Activated T-helper 2 cell treated with anti-CD3 and anti-CD28 coated beads, Interferon-gamma antibody, Interleukin-2, Interleukin-4, amounts not matched to agents 10 μg/mL and 5 μg/mL and 100 μg/mL, durations not matched to agents 14 hours and 24 hours and 36 hours (primary cell): ENCODE measurements around the gene SEZ6L. TPM values are rescaled to one million over a fixed set of nuclear protein-coding genes. Genes with fewer than 3 reads are reported as not detected.

Experiments
- DNase-seq: peaks from one replicate; pipeline ENCODE4 v3.0.0; 2021; ENCODE audit warnings: low spot score
- H3K27ac Mint-ChIP-seq: one replicate; pipeline ENCODE4 v1.8.0; 2021; ENCODE audit warnings: mixed read lengths
- H3K27me3 Mint-ChIP-seq: one replicate; pipeline ENCODE4 v1.8.0; 2021; ENCODE audit warnings: low read depth, mixed read lengths
- H3K36me3 Mint-ChIP-seq: one replicate; pipeline ENCODE4 v1.8.0; 2021; ENCODE audit warnings: low read depth, mixed read lengths
- H3K4me1 Mint-ChIP-seq: one replicate; pipeline ENCODE4 v1.8.0; 2021; ENCODE audit warnings: low read depth, mixed read lengths
- H3K4me3 Mint-ChIP-seq: one replicate; pipeline ENCODE4 v1.8.0; 2021; ENCODE audit warnings: low read depth, mild to moderate bottlenecking, moderate library complexity, mixed read lengths
- H3K9me3 Mint-ChIP-seq: one replicate; pipeline ENCODE4 v1.8.0; 2021; ENCODE audit warnings: mixed read lengths
- intact Hi-C: fragments of 100-400 bp; cut with micrococcal nuclease; formaldehyde crosslinking; loops from one replicate; pipeline ENCODE4 v1.15.1; 2023
- total RNA-seq: library from RNA; stranded (reverse); gene quantifications from 2 replicates; pipeline ENCODE4 v1.2.3, GENCODE V29; 2022

The SEZ6L gene
- total RNA-seq, 1 donor from 2014 or later = not detected

DNA sequence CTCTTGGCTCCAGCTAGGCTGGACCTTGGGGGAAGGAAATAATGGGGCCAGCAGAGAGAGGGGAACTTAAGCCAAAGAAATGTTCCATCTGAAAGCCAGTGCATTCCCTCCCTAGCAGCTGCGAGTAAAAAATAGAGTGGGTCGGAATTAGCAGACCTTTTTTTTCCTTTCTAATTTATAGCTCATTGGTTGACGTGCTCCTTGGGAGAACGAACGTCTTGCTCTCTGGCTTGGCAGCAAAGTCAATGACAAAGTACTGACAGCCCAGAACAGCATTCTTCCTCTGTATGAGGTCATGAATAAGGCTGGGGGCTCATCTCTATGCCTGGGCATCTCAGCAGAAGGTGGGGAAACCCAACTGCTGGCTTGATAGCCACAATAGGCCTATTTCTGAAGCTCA is 65.0 kb downstream of the SEZ6L start:
- peaks cover 1% of the 10 kb centered on the region for H3K27me3 Mint-ChIP-seq
- DNase-seq = no peak
- H3K36me3 Mint-ChIP-seq = no peaks in the 10 kb centered on the region
- intact Hi-C loops = no loop called here
- H3K27ac Mint-ChIP-seq = no peak overlapping the region
- H3K4me1 Mint-ChIP-seq = no peaks in the 10 kb centered on the region
- no peaks in the 10 kb centered on the region for H3K9me3 Mint-ChIP-seq
- H3K4me3 Mint-ChIP-seq = no peak overlapping the region

DNA sequence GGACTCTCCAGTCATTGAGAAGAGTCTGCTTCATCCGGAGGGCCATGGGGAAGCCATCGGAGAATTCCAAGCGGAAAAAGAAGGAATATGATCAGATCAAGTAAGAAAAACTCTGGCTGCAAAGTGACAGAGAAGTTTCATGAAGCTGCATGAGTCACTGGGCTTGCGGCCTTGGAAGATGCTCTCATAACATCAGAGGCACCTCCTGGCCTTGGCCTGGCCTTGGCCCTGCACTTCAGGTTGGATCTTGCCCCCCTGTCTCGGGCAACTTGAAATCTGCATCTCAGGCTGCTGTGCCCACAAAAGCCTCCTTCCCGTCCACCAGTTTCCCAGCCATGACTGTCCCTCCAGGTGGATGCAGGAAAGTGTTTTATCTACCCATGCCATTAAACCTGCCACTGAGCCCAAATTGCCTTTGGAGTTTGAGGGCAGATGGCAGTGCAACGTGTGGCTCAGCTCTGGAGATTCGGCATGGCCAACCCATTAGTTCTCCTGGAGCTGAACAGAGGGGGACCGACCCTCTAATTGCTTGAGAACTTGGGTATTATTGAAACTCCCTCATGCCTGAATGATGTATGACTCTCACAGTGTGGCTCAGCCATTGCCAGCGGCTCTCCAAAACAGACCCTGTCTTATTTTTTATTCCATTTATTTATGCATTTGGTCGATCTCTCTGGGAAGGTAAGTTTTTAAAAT is 66.7 kb downstream of the SEZ6L start:
- H3K27ac Mint-ChIP-seq = no peak overlapping the region
- no peak for DNase-seq
- no peaks in the 10 kb centered on the region for H3K9me3 Mint-ChIP-seq
- peaks cover 1% of the 10 kb centered on the region for H3K27me3 Mint-ChIP-seq
- H3K4me1 Mint-ChIP-seq = no peaks in the 10 kb centered on the region
- no peak overlapping the region for H3K4me3 Mint-ChIP-seq
- intact Hi-C loops = no loop called here
- no peaks in the 10 kb centered on the region for H3K36me3 Mint-ChIP-seq

DNA sequence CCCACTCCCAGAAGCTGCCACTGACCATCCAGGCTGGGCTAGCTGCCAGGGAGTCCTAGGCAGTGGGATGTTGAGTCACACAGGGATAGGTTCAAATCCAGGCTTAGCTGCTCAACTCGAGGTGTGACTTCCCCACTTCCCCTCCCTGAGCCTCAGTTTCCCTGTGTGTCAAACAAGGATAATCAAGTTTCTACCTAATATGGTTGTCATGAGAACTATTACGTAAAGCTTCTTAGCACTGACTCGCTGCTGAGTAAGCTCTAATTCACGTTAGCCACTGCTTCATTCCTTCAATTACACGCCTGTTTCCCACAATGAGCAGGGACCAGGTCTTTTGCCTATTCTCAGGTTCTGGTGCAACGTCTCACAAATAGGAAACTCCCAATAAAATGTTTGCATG is 67.7 kb downstream of the SEZ6L start:
- no peaks in the 10 kb centered on the region for H3K9me3 Mint-ChIP-seq
- H3K27ac Mint-ChIP-seq = no peak overlapping the region
- H3K4me1 Mint-ChIP-seq = no peaks in the 10 kb centered on the region
- intact Hi-C loops = no loop called here
- no peaks in the 10 kb centered on the region for H3K36me3 Mint-ChIP-seq
- DNase-seq = no peak
- H3K4me3 Mint-ChIP-seq = no peak overlapping the region
- peaks cover 1% of the 10 kb centered on the region for H3K27me3 Mint-ChIP-seq

DNA sequence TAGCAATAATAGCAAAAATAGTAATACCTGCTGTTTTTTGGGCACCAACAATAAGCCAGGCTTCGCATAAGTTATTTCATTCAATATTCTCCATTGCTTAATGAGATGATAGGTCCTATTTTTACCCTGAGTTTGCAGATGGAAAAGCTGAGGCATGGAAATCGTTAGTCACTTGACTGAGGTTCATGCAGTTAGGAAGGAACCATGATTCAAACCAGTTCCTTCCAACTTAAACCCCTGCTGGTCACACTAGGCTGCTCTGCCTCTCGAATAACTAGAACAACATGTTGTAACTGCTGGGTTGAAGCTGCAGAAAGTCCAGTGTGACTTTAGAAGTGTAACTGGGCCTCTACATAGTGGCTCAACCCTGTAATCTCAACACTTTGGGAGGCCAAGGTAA is 69.3 kb downstream of the SEZ6L start:
- Mint-ChIP-seq H3K4me1 (no peaks in the 10 kb centered on the region), H3K27me3 (peaks cover 1% of the 10 kb centered on the region), H3K36me3 (no peaks in the 10 kb centered on the region), H3K27ac (no peak overlapping the region), H3K9me3 (no peaks in the 10 kb centered on the region), H3K4me3 (no peak overlapping the region)
- intact Hi-C loops = no loop called here
- DNase-seq = no peak

DNA sequence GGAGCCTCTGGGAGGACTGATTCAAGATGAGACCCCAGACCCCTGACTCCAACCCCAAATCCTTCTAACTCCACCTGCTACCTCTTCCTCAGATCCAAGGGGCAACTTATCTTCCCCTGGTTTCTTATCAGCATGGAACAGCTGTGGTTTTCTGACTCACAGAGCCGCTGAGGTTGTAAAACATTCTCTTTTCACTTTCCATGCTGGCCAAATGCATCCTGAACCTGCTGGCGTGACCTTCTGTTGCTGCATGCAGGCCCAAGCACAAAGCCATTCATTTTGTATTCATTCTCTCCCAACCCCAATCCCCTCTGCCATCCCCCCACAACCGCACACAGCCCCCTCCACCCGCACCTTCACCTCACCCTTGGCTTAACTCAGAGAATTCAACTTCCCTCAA is 70.3 kb downstream of the SEZ6L start:
- H3K4me3 Mint-ChIP-seq = no peak overlapping the region
- DNase-seq = no peak
- intact Hi-C loops = no loop called here

DNA sequence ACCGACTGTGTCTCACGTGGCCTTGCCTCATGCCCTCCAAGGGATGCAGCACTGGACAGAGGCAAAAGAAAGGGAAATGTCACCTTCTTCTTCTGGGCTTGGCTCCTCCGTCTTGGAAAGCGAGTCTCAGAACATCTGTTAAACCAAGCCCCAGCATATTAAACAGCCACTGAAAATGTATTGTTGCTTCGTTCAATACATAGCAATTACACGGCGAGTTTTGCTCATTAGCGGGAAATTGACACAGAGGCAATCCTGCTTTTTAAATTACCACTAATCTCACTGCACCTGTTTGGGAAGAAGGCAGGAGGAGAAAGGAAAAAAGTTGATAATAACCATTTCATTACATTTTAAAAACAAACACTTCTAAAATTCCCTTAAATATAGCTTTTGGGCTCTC is 72.1 kb downstream of the SEZ6L start:
- Mint-ChIP-seq H3K27ac (no peak overlapping the region), H3K27me3 (peaks cover under 1% of the 10 kb centered on the region), H3K4me3 (no peak overlapping the region), H3K9me3 (no peaks in the 10 kb centered on the region), H3K4me1 (no peaks in the 10 kb centered on the region), H3K36me3 (no peaks in the 10 kb centered on the region)
- intact Hi-C loops = no loop called here
- DNase-seq = no peak

More for the DNA sequence above, 70.3 kb downstream of the SEZ6L start:
- Mint-ChIP-seq H3K27ac (no peak overlapping the region), H3K27me3 (peaks cover 1% of the 10 kb centered on the region), H3K36me3 (no peaks in the 10 kb centered on the region), H3K4me1 (no peaks in the 10 kb centered on the region), H3K9me3 (no peaks in the 10 kb centered on the region)

DNA sequence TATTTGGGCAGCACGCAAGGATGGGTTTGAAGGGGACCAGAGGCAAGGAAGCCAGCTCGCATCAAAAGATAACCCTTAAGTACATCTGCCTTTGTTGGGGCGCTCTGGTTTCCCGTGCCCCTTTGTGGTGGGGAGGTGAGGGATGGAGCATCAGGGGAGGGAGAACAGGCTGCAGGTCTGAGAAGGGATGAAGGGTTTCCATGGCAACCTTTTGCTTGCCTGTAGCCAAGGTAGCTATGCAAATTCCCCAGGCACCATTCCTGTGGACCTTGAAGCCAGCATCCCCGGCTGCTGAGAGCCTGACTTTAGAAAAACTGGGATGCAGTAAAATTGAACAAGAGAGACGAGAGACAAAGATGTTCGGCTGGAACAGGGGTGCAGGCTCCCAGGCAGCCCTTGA is 75.7 kb downstream of the SEZ6L start:
- H3K27me3 Mint-ChIP-seq = peaks cover 2% of the 10 kb centered on the region
- H3K36me3 Mint-ChIP-seq = no peaks in the 10 kb centered on the region
- intact Hi-C loops = no loop called here
- H3K27ac Mint-ChIP-seq = no peak overlapping the region
- no peaks in the 10 kb centered on the region for H3K9me3 Mint-ChIP-seq
- DNase-seq = no peak
- no peak overlapping the region for H3K4me3 Mint-ChIP-seq
- H3K4me1 Mint-ChIP-seq = no peaks in the 10 kb centered on the region

DNA sequence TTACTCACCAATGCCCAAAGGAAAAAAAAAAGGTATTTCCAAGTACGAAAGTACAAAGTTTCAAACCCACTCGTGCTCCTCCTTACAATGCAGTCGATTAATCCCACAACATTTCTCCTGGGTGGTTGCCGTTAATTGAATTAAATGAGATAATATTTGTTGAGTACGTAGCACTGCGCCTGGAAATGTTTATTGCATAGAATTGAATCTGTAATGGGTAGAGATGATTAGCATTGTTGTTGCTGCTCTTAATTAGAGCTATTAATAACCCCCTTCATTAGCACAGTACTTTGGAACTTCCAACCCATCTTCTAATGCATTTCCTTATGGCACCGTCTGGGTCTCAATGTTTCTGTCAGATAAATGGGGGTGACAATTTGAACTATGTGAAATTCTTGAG is 77.3 kb downstream of the SEZ6L start:
- H3K4me3 Mint-ChIP-seq = no peak overlapping the region
- peaks cover 2% of the 10 kb centered on the region for H3K27me3 Mint-ChIP-seq
- H3K36me3 Mint-ChIP-seq = no peaks in the 10 kb centered on the region
- no peak overlapping the region for H3K27ac Mint-ChIP-seq
- DNase-seq = no peak
- no peaks in the 10 kb centered on the region for H3K4me1 Mint-ChIP-seq
- intact Hi-C loops = no loop called here
- H3K9me3 Mint-ChIP-seq = no peaks in the 10 kb centered on the region

DNA sequence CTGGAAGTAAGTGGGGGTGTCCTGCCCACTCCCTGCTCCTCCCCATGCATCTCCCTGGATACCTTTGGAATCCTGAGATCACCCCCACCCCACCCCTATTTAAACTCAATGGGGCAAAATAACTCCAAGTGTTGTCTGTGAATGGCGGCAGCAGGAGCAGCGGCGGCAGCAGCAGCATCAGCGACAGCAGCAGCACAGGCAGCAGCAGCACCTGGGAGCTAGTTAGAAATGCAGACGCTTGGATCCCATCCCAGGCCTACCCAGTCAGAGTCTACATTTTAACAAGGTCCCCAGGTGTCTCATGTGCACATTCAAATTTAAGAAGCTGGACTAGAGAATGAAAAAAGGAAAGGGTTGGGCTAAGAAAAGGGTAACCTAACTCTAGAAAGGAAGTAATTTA is 82.6 kb downstream of the SEZ6L start:
- no peaks in the 10 kb centered on the region for H3K9me3 Mint-ChIP-seq
- no peaks in the 10 kb centered on the region for H3K36me3 Mint-ChIP-seq
- no peak overlapping the region for H3K4me3 Mint-ChIP-seq
- no peak overlapping the region for H3K27ac Mint-ChIP-seq
- H3K4me1 Mint-ChIP-seq = no peaks in the 10 kb centered on the region
- intact Hi-C loops = no loop called here
- H3K27me3 Mint-ChIP-seq = peaks cover 2% of the 10 kb centered on the region
- DNase-seq = no peak

DNA sequence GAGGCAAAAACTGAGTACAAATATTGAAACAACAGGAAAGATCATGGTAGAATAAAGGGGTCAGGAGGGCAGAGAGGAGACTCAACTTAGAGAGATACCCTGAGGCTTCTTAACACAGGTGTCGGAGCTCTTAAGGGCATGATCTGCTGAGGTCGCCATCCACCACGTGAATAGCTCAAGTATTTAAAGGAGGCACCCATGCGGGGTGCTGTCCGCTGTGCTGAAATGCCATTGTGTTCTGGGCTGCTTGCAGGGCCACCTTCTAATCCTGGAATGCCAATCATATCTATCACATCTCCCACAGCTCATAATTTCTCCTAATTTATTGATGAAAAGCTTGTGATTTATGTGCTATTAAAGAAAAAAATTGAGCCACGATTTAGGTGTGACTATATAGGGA is 90.2 kb downstream of the SEZ6L start:
- Mint-ChIP-seq H3K36me3 (no peaks in the 10 kb centered on the region), H3K9me3 (no peaks in the 10 kb centered on the region), H3K27ac (no peak overlapping the region), H3K27me3 (peaks cover 2% of the 10 kb centered on the region), H3K4me1 (no peaks in the 10 kb centered on the region), H3K4me3 (no peak overlapping the region)
- intact Hi-C loops = no loop called here
- DNase-seq = no peak

DNA sequence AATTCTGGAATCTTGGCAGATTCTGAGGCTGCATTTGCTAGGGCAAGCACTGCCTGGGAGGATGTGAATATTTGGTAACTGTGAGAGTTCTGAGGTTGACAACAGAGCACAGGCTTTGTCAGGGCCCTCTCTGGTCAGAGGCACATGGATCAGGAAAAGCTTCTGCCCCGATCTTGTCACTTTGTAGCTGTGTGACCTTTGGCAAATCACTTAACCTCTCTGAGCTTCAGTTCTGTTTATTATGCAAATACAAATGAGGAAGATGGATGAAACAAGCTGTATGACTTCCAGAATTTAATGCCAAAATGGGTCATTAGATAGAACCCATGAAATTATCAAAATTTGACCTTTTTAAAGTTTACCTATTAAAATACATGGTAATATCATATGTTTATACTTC is 94.9 kb downstream of the SEZ6L start:
- Mint-ChIP-seq H3K36me3 (no peaks in the 10 kb centered on the region), H3K9me3 (no peaks in the 10 kb centered on the region), H3K4me3 (no peak overlapping the region), H3K27ac (no peak overlapping the region), H3K4me1 (no peaks in the 10 kb centered on the region), H3K27me3 (peaks cover 2% of the 10 kb centered on the region)
- no peak for DNase-seq
- intact Hi-C loops = no loop called here

DNA sequence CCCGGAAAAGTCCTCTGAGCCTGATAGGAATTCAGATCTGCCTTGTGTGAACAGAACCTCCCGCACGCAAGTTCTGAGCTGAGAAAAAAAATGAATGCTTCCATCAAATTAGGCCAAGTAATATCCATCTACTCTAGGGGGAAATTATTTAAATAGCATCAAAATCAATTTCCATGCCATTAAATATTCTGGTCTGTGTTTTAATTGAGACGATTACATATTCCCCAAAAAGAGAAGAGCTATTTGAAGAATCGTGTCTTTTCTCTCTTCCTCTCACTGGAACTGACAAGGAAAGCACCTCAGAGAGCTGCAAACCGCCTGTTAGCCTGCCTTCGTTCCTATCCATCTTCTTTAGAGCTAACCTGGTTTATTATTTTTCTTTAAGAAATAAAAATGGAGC is 96.0 kb downstream of the SEZ6L start:
- Mint-ChIP-seq H3K27me3 (peaks cover 2% of the 10 kb centered on the region), H3K4me1 (no peaks in the 10 kb centered on the region), H3K4me3 (no peak overlapping the region), H3K27ac (no peak overlapping the region), H3K9me3 (no peaks in the 10 kb centered on the region), H3K36me3 (no peaks in the 10 kb centered on the region)
- intact Hi-C loops = no loop called here
- no peak for DNase-seq

DNA sequence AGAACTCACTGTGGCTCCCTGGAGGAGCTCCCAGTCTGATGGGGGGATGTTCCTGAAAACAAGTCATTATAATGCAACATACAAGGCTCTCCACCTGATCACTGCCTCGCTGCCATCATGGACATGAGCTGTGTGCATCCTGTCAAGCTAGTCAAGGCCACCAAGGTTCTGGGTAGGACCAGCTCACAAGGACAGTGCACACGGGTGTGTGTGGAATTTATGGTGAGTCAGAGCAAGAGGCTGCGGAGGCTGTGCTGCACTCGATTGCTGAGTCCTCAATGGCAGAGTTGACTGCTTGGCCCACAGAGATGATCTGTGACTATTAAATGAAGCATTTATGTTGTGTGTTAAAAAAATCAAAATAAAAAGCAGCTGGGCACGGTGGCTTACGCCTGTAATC is 96.6 kb downstream of the SEZ6L start:
- intact Hi-C loops = no loop called here
- Mint-ChIP-seq H3K9me3 (no peaks in the 10 kb centered on the region), H3K36me3 (no peaks in the 10 kb centered on the region)

DNA sequence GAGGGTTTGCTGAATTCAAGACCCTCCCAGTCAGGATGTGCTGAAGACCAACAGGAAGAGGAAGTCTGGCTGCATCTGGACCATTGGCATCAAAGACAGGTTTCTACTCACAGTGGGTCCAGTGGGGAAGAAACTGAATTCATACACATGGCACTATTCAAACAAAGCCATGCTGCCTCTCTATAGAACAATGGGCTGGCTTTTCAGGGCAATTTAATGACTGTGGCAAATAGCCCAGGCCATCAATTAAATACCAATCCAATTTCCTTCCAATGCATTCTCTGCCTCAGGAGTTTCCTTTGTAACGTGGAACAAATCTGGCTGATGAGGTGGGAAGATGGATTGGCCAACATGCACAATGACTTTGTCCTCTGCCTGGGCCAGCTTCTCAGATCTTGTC is 98.6 kb downstream of the SEZ6L start:
- Mint-ChIP-seq H3K9me3 (no peaks in the 10 kb centered on the region), H3K36me3 (no peaks in the 10 kb centered on the region), H3K27me3 (peaks cover 9% of the 10 kb centered on the region), H3K4me1 (no peaks in the 10 kb centered on the region), H3K27ac (no peak overlapping the region), H3K4me3 (no peak overlapping the region)
- no peak for DNase-seq
- intact Hi-C loops = no loop called here

More for the DNA sequence above, 96.6 kb downstream of the SEZ6L start:
- H3K4me1 Mint-ChIP-seq = no peaks in the 10 kb centered on the region
- no peak for DNase-seq
- H3K27ac Mint-ChIP-seq = no peak overlapping the region
- H3K4me3 Mint-ChIP-seq = no peak overlapping the region
- H3K27me3 Mint-ChIP-seq = peaks cover 2% of the 10 kb centered on the region
